ENCODE data around the gene OR2A1. TPM values are rescaled to one million over a fixed set of nuclear protein-coding genes. Genes with fewer than 3 reads are reported as not detected.
"Not testable (repeated sequence)": the region's sequence is repeated elsewhere in the genome, so short reads cannot be mapped to it uniquely, and the experiment has no call there.

OR2A1 gene
- total RNA-seq, 2 experiments from 2014 or later: 0.11 to 0.19 TPM

DNA sequence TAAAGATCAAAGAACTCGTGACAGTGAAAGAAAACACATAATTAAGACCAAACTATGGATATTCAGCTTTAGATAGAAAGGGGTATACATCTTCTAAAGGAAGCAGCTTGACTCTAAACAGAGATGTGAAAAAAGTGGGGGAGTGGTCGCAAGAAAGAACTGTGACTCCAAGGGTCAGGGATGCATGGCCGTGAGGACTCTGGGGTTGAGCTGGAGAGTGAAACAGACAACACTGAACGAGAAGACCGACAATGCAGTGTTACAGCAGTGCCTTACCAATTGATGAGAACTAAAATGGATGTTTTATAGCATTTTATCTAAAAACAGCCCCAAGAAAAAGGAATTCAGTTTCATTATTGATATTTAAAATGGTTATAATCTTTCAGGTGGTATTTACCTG, 8.6 kb upstream of the OR2A1 start:
- H3K4me1 Mint-ChIP-seq (ENCODE audit: low read depth); POLR2A ChIA-PET; ATAC-seq (ENCODE audit: poor library complexity); H3K4me3 Mint-ChIP-seq; H3K4me3 ChIP-seq (ENCODE audit: low read length); CTCF ChIA-PET; H3K27ac ChIP-seq (ENCODE audit: low read depth in 1 of 2, low read length in 2 of 2); H3K36me3 ChIP-seq (ENCODE audit: insufficient read depth, low read length); H3K27me3 Mint-ChIP-seq; H3K27me3 ChIP-seq (ENCODE audit: control insufficient read depth in 1 of 2, insufficient read depth in 2 of 2, low read length in 2 of 2); H3K36me3 Mint-ChIP-seq (ENCODE audit: low read depth); DNase-seq; H3K9me3 Mint-ChIP-seq; H3K4me1 ChIP-seq (ENCODE audit: insufficient read depth, low read length); H3K27ac Mint-ChIP-seq; H3K9me3 ChIP-seq (ENCODE audit: control insufficient read depth in 1 of 2, insufficient read depth in 1 of 2, low read length in 2 of 2); intact Hi-C loops (cut with DNase I, micrococcal nuclease): not testable (repeated sequence)

DNA sequence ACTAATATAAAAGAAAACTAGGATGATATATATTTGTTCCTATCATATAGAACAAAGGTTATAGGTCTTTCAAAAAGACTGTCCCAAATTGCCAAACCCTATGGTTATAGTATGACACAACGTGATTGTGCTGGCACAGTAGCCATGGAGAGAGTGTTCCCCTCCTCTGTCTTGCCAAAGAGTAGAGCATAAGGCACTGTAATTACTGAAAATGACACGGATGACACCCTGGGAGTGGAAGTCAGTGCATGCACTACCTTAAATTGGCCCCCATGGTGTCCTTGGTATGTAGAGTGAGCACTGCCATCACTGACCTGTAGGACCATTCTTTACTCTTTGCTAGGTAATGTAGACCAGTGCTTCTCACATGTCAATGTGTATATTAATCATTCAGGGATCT, 7.1 kb upstream of the OR2A1 start:
- H3K9me3 ChIP-seq (ENCODE audit: control insufficient read depth in 1 of 2, insufficient read depth in 1 of 2, low read length in 2 of 2); H3K4me1 ChIP-seq (ENCODE audit: insufficient read depth, low read length); H3K27ac Mint-ChIP-seq; H3K36me3 ChIP-seq (ENCODE audit: insufficient read depth, low read length); H3K27me3 ChIP-seq (ENCODE audit: control insufficient read depth in 1 of 2, insufficient read depth in 2 of 2, low read length in 2 of 2); DNase-seq; H3K36me3 Mint-ChIP-seq (ENCODE audit: low read depth); H3K4me1 Mint-ChIP-seq (ENCODE audit: low read depth); POLR2A ChIA-PET; H3K4me3 Mint-ChIP-seq; CTCF ChIA-PET; ATAC-seq (ENCODE audit: poor library complexity); H3K4me3 ChIP-seq (ENCODE audit: low read length); H3K27ac ChIP-seq (ENCODE audit: low read depth in 1 of 2, low read length in 2 of 2); intact Hi-C loops (cut with DNase I, micrococcal nuclease); H3K9me3 Mint-ChIP-seq; H3K27me3 Mint-ChIP-seq: not testable (repeated sequence)

DNA sequence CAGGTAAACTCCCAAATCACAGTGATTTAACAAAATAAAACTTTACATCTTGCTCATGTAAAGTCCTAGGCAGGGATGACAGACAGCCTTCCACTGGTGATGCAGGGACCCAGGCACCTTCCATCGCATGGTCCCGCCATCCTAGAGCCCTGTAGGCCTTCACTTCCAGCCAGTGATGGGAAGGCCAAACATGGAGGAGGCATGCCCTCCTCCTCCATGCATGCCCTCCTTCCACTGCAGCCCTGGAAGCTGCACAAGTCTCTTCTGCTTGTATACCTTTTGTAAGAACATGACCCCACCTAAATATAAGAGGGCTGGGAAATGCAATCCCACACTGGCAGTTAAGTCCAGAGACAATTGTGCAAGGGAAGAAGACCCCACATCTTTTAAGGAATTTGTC, 2.5 kb upstream of the OR2A1 start:
- H3K27ac Mint-ChIP-seq; H3K27ac ChIP-seq (ENCODE audit: low read depth in 1 of 2, low read length in 2 of 2); H3K27me3 Mint-ChIP-seq; H3K36me3 Mint-ChIP-seq (ENCODE audit: low read depth); POLR2A ChIA-PET; CTCF ChIA-PET; H3K9me3 Mint-ChIP-seq; H3K4me3 Mint-ChIP-seq; H3K36me3 ChIP-seq (ENCODE audit: insufficient read depth, low read length); ATAC-seq (ENCODE audit: poor library complexity); H3K4me3 ChIP-seq (ENCODE audit: low read length); DNase-seq; H3K27me3 ChIP-seq (ENCODE audit: control insufficient read depth in 1 of 2, insufficient read depth in 2 of 2, low read length in 2 of 2); intact Hi-C loops (cut with DNase I, micrococcal nuclease); H3K4me1 Mint-ChIP-seq (ENCODE audit: low read depth); H3K4me1 ChIP-seq (ENCODE audit: insufficient read depth, low read length); H3K9me3 ChIP-seq (ENCODE audit: control insufficient read depth in 1 of 2, insufficient read depth in 1 of 2, low read length in 2 of 2): not testable (repeated sequence)

- H3K9me3 ChIP-seq (ENCODE audit: control insufficient read depth in 1 of 2, insufficient read depth in 1 of 2, low read length in 2 of 2); H3K27me3 ChIP-seq (ENCODE audit: control insufficient read depth in 1 of 2, insufficient read depth in 2 of 2, low read length in 2 of 2); H3K27ac Mint-ChIP-seq; H3K4me3 Mint-ChIP-seq; H3K36me3 Mint-ChIP-seq (ENCODE audit: low read depth); DNase-seq; CTCF ChIA-PET; intact Hi-C loops (cut with DNase I, micrococcal nuclease); H3K9me3 Mint-ChIP-seq; H3K4me1 ChIP-seq (ENCODE audit: insufficient read depth, low read length); H3K27ac ChIP-seq (ENCODE audit: low read depth in 1 of 2, low read length in 2 of 2); H3K27me3 Mint-ChIP-seq; H3K4me1 Mint-ChIP-seq (ENCODE audit: low read depth); H3K36me3 ChIP-seq (ENCODE audit: insufficient read depth, low read length); ATAC-seq (ENCODE audit: poor library complexity); POLR2A ChIA-PET; H3K4me3 ChIP-seq (ENCODE audit: low read length): not testable (repeated sequence)
These were observed 1.0 kb upstream of the OR2A1 start for GRCh38 chr7:144311218-144311617.

DNA sequence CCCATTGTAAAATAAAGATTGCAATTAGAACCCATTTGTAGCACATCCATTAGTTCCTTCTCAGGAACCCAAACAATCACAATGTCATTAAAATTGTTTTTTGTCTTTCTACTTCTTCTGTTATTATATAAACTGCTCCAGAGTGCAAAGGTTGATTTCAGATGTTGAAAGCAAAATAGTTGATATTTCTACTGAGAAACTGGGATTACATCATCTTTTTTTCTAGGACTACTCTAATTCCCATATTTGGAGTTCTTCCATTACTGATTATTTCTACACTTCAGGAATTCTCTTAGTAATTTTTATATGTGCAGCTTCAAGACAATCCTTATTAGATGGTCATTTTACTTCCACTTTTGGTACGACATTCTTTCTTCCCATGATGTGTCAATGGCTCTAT, 5.3 kb downstream of the OR2A1 start:
- H3K27ac Mint-ChIP-seq; H3K9me3 Mint-ChIP-seq; H3K27me3 ChIP-seq (ENCODE audit: control insufficient read depth in 1 of 2, insufficient read depth in 2 of 2, low read length in 2 of 2); H3K36me3 Mint-ChIP-seq (ENCODE audit: low read depth); DNase-seq; ATAC-seq (ENCODE audit: poor library complexity); H3K27ac ChIP-seq (ENCODE audit: low read depth in 1 of 2, low read length in 2 of 2); POLR2A ChIA-PET; H3K4me3 ChIP-seq (ENCODE audit: low read length); H3K4me1 ChIP-seq (ENCODE audit: insufficient read depth, low read length); CTCF ChIA-PET; H3K4me1 Mint-ChIP-seq (ENCODE audit: low read depth); H3K4me3 Mint-ChIP-seq; intact Hi-C loops (cut with DNase I, micrococcal nuclease); H3K27me3 Mint-ChIP-seq; H3K36me3 ChIP-seq (ENCODE audit: insufficient read depth, low read length); H3K9me3 ChIP-seq (ENCODE audit: control insufficient read depth in 1 of 2, insufficient read depth in 1 of 2, low read length in 2 of 2): not testable (repeated sequence)

DNA sequence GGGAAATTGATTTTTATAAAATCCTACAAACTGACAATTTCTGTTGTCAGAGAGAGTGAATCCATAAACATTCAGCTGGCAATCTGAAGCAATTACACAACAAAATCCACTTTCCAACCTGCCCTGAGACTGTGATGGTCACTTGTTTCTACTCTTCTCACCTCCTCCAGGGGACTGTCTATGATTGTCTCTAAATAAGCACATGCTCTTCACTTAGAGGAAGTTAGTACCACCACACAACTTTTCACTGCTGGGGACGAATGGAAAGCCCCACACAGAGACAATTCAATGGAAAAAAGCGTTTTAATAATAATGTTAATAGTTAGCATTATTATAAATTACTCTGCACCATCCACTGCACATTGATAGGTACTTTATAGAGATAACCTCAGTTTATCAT, 7.3 kb downstream of the OR2A1 start:
- intact Hi-C loops (cut with DNase I, micrococcal nuclease); H3K4me3 Mint-ChIP-seq; CTCF ChIA-PET; H3K4me3 ChIP-seq (ENCODE audit: low read length); H3K27me3 ChIP-seq (ENCODE audit: control insufficient read depth in 1 of 2, insufficient read depth in 2 of 2, low read length in 2 of 2); DNase-seq; H3K4me1 Mint-ChIP-seq (ENCODE audit: low read depth); H3K36me3 Mint-ChIP-seq (ENCODE audit: low read depth); H3K36me3 ChIP-seq (ENCODE audit: insufficient read depth, low read length); ATAC-seq (ENCODE audit: poor library complexity); H3K27me3 Mint-ChIP-seq; POLR2A ChIA-PET; H3K9me3 Mint-ChIP-seq; H3K4me1 ChIP-seq (ENCODE audit: insufficient read depth, low read length); H3K27ac ChIP-seq (ENCODE audit: low read depth in 1 of 2, low read length in 2 of 2); H3K9me3 ChIP-seq (ENCODE audit: control insufficient read depth in 1 of 2, insufficient read depth in 1 of 2, low read length in 2 of 2); H3K27ac Mint-ChIP-seq: not testable (repeated sequence)

GRCh38 chr7:144321677-144322206, 9.5 kb downstream of the OR2A1 start:
- H3K36me3 ChIP-seq (ENCODE audit: insufficient read depth, low read length); H3K36me3 Mint-ChIP-seq (ENCODE audit: low read depth); POLR2A ChIA-PET; intact Hi-C loops (cut with DNase I, micrococcal nuclease); H3K9me3 ChIP-seq (ENCODE audit: control insufficient read depth in 1 of 2, insufficient read depth in 1 of 2, low read length in 2 of 2); H3K27me3 Mint-ChIP-seq; DNase-seq; CTCF ChIA-PET; ATAC-seq (ENCODE audit: poor library complexity); H3K4me1 Mint-ChIP-seq (ENCODE audit: low read depth); H3K4me1 ChIP-seq (ENCODE audit: insufficient read depth, low read length); H3K4me3 ChIP-seq (ENCODE audit: low read length); H3K27ac Mint-ChIP-seq; H3K4me3 Mint-ChIP-seq; H3K27me3 ChIP-seq (ENCODE audit: control insufficient read depth in 1 of 2, insufficient read depth in 2 of 2, low read length in 2 of 2); H3K9me3 Mint-ChIP-seq; H3K27ac ChIP-seq (ENCODE audit: low read depth in 1 of 2, low read length in 2 of 2): not testable (repeated sequence)

All from CD4-positive, alpha-beta T cell (primary cell).